ENCODE measurements around the gene CEP70.
"Not testable (repeated sequence)": the region's sequence is repeated elsewhere in the genome, so short reads cannot be mapped to it uniquely, and the experiment has no call there.

The CEP70 gene

DNA sequence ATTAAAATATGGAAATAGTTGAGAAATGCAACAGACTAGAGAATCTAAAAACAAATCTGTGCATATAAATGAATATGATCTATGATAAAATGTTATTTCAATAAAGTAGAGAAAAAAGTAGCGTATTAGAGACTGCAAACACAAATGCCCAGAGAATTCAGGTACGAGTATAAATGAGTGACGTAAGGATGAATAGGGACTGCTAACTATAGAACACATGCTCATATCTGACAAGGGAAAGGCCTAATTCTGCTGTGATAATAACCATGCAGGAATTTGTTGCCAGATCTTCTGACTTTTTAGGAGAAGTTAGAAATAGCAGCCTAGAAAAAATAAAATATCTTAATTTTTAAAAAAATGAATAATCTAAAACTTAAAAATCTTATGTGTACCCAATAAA lies 86.5 kb downstream of the CEP70 start:
- no peak for DNase-seq

- no peak for DNase-seq
These were observed 95.1 kb downstream of the CEP70 start for GRCh38 chr3:138498991-138499390.

DNA sequence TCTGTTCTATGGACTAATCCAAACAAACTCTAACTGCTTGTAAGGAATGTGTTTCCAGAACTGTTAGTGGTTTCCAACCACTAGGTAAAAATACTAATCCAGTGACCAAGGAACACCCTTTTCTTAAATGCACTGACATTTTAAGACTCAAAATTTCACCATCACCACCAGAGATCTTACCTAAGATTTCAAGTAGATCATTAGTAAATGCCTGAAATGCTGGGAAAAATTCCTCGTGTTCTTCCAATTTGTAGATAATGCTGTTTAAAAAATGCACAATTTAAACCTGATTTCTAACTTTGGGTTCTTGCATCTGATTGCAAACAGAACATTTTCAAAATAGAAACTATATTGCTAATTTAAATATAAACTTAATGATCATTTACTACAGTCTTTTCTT lies 96.2 kb downstream of the CEP70 start:
- no peak for DNase-seq

GRCh38 chr3:138497021-138497420 lies 97.0 kb downstream of the CEP70 start:
- DNase-seq: no peak

DNA sequence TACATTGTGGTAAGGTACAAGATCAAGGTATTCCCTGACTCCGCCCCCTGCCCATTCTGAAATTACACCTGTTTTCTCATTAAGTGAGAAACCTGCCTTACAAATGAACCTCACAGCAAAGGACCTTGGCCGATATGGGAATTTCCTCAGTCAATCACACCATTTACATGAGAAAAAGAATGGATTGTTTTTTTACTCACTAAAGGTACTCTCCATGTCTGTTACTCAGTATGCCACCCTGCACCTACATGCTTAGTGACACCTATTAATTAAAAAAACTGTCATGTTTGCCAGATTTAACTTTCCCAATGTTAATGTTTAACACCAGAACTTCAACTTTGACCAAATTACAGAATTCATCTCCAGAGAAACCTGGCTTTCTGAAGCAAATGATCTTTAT lies 97.6 kb downstream of the CEP70 start:
- DNase-seq: no peak

DNA sequence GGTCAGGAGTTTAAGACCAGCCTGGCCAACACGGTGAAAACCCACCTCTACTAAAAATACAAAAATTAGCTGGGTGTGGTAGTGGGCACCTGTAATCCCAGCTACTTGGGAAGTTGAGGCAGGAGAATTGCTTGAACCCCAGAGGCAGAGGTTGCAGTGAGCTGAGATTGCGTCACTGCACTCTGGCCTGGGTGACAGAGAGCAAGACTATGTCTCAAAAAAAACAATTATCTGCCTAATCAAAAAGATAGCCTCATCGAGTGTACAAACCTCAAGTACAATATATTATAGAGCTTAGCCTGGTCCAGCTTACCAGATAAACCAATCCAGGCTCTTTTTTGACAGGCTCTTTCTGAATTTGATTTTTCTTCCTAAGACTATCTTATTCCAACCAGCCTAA lies 98.4 kb downstream of the CEP70 start:
- not testable (repeated sequence) for DNase-seq

GRCh38 chr3:138494607-138494929 lies 99.5 kb downstream of the CEP70 start:
- DNase-seq: no peak

DNA sequence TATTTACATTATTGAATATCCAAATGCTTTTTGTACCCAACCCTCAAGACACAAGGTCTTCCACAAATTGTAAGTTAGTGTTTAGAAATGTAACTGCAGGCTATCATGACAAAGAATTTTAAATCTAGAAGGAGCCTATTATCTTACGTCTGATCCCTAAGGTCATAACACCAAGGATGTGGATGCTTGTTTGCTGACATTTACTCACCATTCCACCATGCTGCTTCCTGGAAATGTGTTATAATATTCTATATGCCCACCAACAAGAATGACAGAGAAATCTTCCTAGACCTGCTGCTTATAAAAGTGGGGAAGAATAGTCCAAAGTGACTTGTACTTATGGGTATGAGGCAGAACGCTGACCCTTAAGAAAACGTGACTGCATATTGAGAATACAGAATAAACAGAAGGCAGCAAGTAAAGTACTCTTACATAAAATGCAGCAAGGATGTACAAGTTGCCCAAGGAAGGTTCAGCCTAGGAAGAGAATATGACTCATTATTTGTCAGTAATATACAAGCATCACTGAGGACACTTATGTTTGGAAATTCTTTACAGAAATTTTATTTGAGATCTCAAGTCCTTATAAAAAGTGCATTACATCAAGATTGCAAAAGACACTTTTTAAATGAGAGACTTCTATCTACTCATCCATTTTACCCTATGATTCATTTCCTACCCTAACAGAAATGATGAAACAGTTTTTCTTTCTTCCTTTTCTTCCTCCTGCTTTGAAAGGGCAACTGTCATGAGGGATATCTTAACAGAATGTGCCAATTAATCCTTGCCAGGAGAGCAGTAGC lies 100.1 kb downstream of the CEP70 start:
- no peak for DNase-seq

DNA sequence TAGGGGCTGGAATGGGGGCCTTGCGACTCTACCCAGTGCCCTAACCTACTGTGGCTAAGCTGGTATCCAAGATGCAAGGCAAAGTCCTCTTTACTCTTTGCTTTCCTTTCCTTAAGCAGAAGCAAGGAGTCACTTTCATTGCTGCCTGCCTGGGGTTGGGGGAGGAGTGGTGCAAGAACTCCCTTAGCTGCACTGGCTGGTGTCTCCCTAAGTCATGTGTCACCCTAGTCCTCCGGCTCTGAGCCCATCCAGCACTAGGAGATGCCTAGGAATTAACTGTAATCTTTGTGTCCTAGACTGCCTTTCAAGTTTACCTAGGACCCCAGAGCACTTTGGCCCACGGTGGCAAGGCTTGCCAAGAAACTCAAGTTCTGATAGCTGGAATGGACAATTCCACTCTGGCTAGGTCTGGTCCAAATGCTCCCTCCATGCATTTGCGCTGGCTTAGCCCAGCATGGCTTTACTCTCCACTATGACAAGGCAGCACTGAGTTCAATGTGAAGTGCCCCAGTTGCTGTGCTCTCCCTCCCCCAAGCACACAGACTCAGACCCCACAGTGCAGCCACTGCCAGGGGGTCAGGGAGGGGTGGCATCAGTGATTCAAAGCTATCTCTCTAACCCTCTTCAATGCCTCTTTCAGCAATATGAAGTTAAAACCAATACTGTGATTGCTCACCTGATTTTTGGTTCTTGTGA lies 100.9 kb downstream of the CEP70 start:
- no peak for DNase-seq

GRCh38 chr3:138491971-138492370 lies 102.1 kb downstream of the CEP70 start:
- DNase-seq: no peak

GRCh38 chr3:138486580-138486979 lies 107.5 kb downstream of the CEP70 start:
- not testable (repeated sequence) for DNase-seq

DNA sequence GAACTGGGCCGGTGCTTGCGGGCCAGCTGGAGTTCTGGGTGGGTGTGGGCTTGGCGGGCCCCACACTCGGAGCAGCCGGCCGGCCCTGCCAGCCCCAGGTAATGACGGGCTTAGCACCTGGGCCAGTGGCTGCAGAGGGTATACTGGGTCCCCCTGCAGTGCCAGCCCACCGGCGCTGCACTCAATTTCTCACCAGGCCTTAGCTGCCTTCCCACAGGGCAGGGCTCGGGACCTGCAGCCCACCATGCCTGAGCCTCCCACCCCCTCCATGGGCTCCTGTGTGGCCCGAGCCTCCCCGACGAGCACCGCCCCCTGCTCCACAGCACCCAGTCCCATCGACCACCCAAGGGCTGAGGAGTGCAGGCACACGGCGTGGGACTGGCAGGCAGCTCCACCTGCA lies 109.4 kb downstream of the CEP70 start:
- not testable (repeated sequence) for DNase-seq

DNA sequence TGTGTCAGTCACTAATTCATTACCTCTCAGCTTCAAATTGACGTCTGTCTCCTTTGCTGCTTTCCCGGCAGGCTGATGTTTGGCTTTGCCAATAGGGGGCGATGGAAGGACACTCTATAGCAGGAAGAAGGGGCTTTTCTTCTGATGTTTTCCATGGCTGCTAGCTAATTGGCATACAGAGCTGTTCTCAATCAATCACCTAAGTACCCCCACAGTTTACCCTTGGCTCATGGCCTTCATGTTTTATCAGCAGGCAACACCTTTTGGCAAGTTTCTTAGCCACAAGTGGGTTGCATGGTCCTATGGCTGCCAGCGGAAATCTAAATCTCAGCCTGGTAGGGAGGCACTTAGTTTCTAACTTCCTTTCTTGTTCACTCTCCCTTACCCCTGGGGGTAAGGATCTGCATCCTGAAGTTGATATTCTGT lies 114.6 kb downstream of the CEP70 start:
- no peak for DNase-seq

- DNase-seq: no peak
These were observed 116.3 kb downstream of the CEP70 start for GRCh38 chr3:138477801-138478200.

- DNase-seq: no peak
These were observed 116.9 kb downstream of the CEP70 start for GRCh38 chr3:138477120-138477519.

- no peak for DNase-seq
These were observed 117.5 kb downstream of the CEP70 start for GRCh38 chr3:138476526-138476925.

DNA sequence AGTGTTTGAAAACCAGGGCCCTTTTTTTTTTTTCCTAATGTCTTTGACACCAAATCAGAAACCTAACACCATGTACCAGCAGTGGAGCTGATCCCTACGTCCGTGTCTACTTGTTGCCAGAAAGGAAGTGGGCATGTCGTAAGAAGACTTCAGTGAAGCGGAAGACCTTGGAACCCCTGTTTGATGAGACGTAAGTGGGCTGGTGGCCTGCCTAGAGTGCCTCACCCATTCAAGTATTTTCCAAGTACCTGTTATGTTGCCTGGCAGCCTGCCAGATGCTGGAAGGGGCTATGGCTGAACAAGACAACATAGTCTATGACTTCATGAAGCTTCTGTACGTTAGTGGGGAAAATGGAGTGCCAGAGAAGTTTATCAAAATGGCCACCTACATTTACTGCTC lies 119.9 kb downstream of the CEP70 start:
- DNase-seq: no peak

DNA sequence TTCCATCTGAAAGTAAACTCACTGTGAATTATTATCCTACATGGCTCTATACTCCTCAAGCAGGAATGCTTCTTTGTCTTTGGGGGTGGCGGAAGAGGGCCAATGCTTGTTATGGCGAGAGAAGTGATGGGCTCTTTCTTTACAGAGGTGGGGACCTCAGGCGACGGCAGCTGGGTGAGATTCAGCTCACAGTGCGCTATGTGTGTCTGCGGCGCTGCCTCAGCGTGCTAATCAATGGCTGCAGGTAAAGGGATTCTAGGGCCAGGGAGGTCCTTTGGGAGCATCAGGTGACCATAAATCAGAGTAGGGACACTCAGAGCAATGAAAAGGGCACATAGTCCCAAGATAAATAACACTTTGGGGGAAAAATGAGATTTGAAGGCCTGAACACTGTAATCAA lies 120.7 kb downstream of the CEP70 start:
- DNase-seq: no peak

DNA sequence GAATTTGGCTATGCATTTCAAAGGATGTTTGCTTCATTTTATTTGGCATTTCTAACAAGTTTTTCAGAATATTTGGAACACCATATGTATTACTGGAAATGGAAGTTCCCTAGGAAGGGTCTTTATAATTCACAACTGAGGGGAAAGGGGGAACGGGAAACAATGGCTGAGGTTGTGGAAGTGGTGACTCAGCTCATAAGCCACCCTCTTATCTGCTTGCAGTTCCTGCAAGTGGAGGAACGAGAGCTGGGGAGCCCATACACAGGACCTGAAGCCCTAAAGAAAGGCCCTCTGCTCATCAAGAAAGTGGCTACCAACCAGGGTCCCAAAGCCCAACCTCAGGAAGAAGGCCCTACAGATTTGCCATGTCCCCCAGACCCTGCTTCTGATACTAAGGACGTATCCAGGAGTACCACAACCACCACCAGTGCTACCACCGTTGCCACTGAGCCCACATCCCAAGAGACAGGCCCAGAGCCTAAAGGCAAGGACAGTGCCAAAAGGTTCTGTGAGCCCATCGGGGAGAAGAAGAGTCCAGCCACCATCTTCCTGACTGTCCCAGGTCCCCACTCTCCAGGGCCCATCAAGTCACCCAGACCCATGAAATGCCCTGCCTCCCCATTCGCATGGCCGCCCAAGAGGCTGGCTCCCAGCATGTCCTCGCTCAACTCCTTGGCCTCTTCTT lies 121.8 kb downstream of the CEP70 start:
- no peak for DNase-seq

DNA sequence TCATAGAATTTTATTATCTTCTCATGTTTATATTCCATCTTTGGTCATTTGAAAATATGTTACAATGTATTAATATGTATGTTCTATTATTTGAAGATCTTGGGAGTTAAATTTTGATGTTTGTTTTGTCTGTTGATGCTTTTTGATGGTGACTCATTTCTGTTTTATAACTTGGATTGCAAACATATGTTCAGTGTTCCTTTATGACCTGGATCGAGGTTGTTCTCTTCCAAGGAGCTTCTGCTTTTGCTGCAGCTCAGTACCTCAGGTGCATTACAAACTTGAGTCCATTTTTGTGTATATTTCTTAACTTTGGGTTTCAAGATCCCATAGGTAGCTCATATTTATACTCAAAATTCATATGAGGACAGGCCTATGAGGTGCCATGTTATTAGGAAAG lies 122.6 kb downstream of the CEP70 start:
- no peak for DNase-seq

DNA sequence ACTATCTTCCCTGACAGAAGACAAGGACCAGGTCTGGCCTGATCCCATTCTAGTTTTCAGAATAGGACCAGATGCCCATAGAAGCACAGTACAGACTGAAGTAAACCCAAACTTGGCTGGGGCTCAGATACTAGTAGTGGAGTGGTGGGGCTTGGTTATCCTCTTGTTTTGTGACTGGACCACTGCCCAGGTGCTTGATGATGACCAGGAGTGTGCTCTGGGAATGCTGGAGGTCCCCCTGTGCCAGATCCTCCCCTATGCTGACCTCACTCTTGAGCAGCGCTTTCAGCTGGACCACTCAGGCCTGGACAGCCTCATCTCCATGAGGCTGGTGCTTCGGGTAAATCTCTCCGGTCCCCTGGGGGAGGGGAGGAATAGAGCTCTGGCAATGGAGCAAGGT lies 123.4 kb downstream of the CEP70 start:
- DNase-seq: no peak

DNA sequence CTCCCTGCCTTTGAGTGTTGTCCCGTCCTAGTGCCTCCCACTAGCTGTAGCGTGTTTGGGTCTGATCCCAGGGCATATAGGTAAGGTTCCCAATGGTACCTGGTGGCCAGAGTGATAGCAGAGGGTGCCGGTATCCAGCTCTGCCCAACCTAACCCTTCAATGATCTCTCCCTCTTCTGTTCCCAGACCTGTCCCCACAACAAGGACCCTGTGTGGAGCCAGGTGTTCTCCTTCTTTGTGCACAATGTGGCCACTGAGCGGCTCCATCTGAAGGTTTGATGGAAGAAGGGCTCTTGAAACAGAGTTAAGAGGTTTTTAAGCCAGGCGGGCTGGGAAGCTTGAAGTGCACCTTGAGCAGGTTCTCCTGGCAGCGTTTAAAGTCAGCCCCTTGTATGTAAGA lies 124.2 kb downstream of the CEP70 start:
- no peak for DNase-seq

DNA sequence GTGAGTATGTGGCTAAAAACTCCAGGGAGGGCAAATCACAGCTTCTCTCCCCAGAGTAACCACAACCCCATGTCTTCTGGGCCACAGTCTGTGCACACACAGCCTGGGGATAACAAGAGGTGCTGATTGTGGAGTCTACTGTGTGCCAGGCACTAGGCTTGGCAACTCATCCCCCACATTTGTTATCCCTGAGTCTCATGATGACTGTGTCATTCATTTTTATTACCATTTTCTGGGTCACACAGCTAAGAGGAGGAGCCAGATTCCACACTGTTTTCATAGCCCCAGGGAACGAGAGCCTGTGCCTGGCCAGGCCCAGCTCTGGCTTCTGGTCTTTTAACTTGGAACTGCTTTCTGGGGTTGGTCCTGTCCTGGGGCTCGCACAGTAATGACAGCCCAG lies 125.2 kb downstream of the CEP70 start:
- no peak for DNase-seq

- DNase-seq: no peak
These were observed 125.6 kb downstream of the CEP70 start for GRCh38 chr3:138468451-138468850.
